GM19452 (cell line): ENCODE results near the gene RFFL.
"Not testable (repeated sequence)": the region's sequence is repeated elsewhere in the genome, so short reads cannot be mapped to it uniquely, and the experiment has no call there.

Experiments used
- ATAC-seq: cut with Tn5 transposase; IDR thresholded peaks from one replicate; pipeline ENCODE4 v1.9.1; 2021; ENCODE audit not compliant: unreplicated experiment

The RFFL gene, protein sequence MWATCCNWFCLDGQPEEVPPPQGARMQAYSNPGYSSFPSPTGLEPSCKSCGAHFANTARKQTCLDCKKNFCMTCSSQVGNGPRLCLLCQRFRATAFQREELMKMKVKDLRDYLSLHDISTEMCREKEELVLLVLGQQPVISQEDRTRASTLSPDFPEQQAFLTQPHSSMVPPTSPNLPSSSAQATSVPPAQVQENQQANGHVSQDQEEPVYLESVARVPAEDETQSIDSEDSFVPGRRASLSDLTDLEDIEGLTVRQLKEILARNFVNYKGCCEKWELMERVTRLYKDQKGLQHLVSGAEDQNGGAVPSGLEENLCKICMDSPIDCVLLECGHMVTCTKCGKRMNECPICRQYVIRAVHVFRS

DNA sequence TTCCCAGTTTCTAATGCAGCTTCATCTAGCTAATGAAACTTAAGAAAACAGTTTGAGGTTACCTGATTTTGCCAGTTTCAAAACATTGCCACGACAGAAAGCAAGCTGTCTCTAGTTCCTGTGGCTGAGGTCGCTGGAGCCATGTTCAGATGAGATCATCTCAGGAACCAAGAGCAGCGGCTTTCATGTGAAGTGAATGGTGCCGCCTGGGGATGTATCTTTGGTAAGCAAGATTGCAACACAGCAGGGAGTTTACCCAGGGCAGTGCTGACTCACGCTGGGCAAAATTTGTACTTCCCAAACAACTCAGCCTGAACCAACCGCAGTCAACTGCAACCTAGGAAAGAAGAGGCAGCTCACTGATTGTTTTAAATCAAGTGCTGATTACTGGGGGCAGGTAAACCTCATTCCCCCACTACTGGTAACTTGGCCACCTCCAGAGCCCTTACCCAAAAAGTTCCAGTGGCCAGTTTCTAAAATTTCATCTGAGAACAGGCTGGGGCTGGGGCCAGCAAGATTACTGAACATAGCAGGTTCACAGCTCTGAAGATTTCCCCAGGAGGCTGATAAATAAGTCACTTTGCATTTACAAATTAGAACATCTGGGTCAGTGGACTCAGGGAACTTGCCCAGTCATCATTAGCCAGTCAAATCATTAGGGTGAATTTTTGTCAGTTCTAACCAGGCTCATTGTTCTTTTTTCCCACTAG, at the start of gene RFFL:
Gene RFFL, minus strand, starts transcription at position 194 of the 710 bp plus-strand sequence. CDS start 37,154 bp downstream, outside the sequence.
- ATAC-seq = peak; percentile 93

- ATAC-seq = not testable (repeated sequence)
Measured at GRCh38 chr17:35110791-35111190, 47.3 kb upstream of the RFFL start.

DNA sequence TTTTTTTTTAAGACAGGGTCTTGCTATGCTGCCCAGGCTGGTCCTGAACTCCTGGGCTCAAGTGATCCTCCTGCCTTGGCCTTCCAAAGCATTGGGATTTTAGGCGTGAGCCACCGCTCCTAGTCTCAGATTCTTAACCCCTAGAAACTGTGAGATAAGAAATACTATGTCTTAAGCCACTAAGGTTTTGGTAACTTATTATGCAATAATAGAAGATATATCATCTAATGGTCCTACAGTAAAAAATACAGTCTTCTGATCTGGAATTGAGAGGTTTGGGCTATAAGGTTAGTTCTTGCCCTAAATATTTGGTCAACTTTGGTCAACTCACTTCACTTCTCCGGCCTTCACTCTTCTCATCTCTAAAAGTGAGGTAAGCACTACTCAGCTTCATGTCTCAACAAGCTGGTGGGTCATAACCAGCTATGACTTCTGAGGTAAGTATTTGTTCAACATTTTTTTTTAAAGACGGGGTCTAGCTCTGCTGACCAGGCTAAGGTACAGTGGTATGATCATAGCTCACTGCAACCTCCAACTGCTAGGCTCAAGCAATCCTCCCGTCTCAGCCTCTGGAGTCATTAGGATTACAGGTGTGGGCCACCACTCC, 41.4 kb upstream of the RFFL start:
- no peak for ATAC-seq

- no peak for ATAC-seq
Measured at GRCh38 chr17:35103271-35103670, 39.8 kb upstream of the RFFL start.

DNA sequence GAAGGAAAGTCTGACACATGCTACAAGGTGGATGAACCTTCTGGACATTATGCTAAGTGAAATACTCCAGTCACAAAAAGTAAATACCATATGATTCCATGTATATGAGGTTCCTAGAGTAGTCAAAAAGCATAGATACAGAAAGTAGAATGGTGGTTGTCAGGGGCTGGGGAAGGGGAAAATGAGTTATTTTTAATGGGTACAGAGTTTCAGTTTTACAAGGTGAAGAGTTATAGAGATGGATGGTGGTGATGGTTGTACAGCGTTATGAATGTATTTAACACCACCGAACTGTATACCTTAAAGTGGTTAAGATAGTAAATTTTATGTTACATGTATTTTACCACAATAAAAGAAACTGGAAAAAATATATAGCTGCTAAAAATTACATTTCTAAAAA, 38.2 kb upstream of the RFFL start:
- no peak for ATAC-seq

GRCh38 chr17:35101036-35101435, 37.5 kb upstream of the RFFL start:
- ATAC-seq = no peak

DNA sequence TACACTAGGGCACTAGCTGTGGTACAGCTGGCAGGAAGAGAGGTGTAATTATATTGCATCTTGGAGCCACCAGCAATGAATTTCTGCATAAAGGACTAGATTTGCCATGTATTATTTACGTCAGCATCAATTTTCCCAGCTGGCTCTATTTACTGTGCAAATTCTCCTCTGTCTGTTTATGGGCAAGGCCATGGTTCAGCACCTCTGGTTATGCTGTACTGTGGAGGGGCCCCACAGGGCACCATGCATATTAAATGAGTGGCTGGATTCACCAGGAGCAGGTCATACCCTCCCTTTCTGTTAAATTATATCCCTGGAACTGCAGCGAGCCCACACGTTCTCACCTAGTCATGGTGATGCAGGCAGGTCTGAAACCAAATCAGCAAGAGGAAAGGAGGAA, 36.4 kb upstream of the RFFL start:
- no peak for ATAC-seq

DNA sequence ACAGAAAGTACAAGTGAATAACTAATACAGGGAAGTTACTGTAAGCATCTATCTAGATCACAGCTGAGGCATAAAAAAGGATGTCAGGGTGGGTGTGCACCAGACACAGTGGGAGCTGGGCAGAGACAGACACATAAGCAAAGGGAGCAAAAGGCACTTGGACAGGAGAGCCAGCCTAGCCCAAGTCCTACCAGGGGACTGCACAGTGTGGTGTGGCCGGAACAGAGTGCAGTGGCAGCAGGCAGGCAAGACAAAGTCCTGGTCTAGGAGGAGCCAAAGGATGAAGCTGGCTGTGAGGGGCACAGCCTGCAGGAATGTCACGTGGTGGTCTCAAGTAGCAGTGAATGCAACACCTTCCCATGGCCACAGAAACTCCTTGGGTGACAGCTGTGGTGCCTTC, 34.3 kb upstream of the RFFL start:
- no peak for ATAC-seq

DNA sequence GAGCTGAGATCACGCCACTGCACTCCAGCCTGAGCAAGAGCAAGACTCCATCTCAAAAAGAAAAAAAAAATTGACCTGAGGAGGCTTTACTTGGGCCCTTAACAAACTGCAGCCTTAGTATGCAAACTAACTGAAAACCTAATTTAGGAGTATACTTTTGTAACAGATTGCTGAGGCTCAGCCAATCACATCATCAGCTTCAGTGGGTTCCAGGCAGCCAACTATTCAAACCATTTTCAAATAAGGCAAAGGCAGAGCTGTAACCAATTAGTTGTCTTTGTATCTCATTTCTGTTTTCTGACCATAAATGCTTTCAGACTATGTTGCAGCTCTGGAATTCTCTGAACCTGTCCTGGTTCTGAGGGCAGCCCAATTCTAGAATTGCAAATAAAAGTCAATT, 32.2 kb upstream of the RFFL start:
- no peak for ATAC-seq

DNA sequence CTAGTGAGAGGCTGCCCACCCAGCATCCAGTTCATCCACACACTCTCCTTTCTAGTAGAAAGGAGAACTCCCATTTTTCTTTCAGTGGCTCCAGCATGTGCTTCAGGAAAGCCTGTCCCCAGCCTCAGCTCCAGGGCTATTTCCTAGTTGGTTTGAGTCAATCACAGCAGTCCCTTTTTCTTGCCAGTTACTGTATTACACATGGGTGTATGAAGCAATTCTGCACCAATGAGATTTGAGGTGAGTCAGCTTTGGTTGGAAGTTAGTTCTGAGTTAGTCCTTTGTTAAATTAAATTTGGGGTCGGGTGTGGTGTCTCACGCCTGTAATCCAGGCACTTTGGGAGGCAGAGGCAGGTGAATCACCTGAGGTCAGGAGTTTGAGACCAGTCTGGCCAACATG, 31.4 kb upstream of the RFFL start:
- ATAC-seq = no peak

- ATAC-seq = not testable (repeated sequence)
Measured at GRCh38 chr17:35090707-35091106, 27.2 kb upstream of the RFFL start.

DNA sequence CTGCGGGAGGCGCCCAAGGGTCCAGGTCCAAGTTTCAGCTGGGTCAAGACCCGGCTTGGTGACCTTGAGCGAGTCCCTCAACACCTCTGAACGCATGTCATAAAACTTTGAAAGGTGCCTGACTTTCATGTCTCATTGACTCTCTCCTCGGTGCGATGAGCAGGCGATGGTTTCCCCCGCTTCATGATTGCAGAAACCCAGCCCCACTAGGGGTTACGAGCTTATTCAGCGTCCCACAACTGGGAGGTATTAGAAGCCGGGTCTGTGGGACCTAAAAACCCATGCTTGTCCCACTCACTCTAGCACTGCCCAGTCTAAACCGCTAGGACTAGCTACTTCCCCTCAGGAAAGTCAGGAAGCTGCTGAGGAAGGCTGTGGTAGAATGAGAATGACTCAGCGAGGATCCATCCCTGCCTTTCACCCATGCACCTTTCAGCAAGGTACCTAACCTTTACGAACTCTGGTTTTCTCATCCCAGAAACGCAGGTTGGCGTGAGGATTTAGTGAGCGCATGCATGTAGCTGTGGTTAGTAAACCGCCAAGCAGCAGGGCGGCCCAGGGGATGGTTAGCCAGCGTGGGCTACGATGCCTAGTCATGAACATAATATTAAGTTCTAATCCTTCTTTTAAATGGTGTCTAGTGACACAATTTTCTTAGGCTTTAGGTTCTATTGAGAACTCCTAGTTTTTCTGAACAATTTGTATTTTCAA, 26.2 kb upstream of the RFFL start:
- ATAC-seq = no peak

DNA sequence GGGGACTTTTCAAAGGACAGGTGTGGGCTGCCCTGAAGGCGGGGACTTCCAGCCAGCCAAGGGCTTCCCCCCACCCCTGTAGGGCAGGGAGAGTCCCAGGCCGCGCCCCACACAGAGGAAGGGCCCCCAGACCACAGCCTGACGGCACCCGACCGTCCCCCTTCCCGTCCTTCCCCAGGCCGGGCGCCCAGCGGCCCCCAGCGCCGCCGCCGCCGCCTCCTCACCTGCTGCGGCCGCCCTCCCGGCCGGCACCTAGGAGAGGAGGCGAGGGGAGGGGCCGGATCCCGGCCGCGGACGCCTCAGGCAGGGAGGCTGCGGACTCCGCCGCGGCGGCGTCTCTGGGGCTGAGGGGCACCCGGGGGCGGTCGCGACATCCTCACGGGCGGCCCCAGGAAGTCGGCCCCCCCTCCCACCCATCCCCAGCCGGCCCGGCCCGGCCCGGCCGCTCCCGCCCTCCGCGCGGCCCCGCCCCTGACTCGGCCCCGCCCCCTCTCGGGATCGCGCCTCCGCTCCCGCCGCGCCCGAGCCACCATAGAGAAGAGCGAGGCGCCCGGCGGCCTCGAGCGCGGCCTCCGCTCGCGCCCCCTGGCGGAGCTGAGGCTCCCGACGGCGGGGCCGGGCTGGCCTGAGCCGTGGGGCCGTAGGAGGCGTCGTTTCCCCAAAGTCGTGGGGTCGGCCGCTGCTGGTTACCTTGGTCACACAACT, 25.5 kb upstream of the RFFL start:
- ATAC-seq = peak; percentile 70

- no peak for ATAC-seq
Measured at GRCh38 chr17:35088356-35088880, 24.9 kb upstream of the RFFL start.

DNA sequence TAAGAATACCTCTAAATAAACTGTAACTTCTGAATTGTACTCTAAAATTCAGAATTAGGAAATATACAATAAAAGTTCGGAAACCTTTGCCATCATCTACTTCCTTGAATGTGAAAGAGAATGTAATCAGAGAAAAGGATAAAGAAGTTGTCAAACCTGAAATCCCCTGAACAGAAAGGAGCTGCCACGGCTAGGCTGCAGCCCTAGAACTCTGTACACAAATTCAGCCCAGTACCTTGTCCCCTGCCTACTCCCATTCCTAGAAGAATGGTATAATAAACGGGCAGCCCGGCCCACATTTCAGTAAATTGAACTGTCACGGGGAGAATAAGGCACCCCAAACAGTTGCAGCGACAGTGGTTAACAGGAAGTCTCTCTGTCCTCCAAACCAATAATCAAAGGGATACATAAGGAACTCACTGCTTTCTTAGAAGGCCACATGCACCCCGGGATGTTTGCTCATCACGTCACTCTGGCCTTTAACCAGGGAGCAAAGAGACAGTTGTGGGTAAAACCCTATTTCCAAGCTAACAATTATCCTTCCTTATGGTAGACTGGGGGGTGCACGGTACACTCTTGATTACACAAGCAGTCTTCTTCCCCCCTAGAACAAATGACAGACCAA, 24.3 kb upstream of the RFFL start:
- no peak for ATAC-seq

- ATAC-seq = no peak
Measured at GRCh38 chr17:35086931-35087573, 23.5 kb upstream of the RFFL start.

DNA sequence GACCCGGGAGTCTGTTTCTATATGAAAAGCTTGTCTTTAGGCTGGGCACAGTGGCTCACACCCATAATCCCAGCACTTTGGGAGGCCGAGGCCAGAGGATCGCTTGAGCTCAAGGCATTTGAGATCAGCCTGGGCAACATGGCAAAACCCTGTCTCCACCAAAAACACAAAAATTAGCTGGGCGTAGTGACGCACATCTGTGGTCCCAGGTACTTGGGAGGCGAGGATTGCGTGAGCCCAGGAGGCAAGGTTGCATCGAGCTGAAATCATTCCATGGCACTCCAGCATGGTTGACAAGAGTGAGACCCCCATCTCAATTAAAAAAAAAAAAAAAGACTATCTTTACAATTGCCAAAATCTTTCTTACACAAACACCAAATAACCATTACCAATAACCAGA, 22.7 kb upstream of the RFFL start:
- ATAC-seq = no peak

- ATAC-seq = no peak
Measured at GRCh38 chr17:35084987-35085386, 21.5 kb upstream of the RFFL start.

DNA sequence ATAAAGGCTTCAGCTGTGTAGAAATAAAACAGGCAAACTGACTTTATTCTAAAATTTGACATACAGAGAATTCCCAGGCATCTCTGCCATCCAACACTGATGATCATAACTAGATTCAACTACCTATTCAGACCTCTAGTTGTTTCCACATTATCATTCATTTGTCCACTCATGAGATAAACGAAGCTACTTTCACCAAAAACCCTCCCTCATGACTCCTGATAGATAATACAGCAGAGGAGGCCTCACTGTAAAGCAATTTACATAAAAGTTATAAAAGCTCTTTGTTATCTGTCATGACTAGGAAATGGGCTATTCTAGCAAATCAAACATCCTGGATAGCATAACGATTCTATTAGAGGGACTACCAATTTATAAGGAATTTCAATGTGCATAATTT, 19.6 kb upstream of the RFFL start:
- no peak for ATAC-seq
